Ovary (tissue), 3 donors: Measurements from ENCODE around the gene ASPSCR1.

Experiments
- CTCF ChIP-seq, 3 donors: fragments of 450-650 bp in 2 of 3; fragments of 200-600 bp in 1 of 3; IDR thresholded peaks; one replicate each; pipeline versions ENCODE4 v1.5.1 to v1.8.0; 2016 to 2022; ENCODE audit warnings: antibody characterized with exemption in 3 of 3, mild to moderate bottlenecking in 1 of 3
- POLR2A ChIP-seq: fragments of 450-650 bp; IDR thresholded peaks from one replicate; pipeline ENCODE4 v1.6.1; 2017; ENCODE audit warnings: antibody characterized with exemption, mild to moderate bottlenecking, moderate library complexity
- donor health status: DM: no; HTN: no; CAD: no.

GRCh38 chr17:82016061-82016874 lies 38.8 kb downstream of the ASPSCR1 start:
- no peak for TF ChIP-seq CTCF (IDR thresholded peaks at IDR 0.05)
- TF ChIP-seq POLR2A: no peak
